Spinal cord (tissue), 10 donors: ENCODE measurements around the gene CLASP2. TPM values are rescaled to one million over a fixed set of nuclear protein-coding genes. Genes with fewer than 3 reads are reported as not detected.

Experiments used
- DNase-seq, 6 donors: peaks; one replicate each; pipeline versions ENCODE4 v3.0.0 to v3.0.0-alpha.2; 2013 to 2015; ENCODE audit warnings: low spot score in 6 of 6, low read depth in 4 of 6
- H3K27ac ChIP-seq: one replicate; pipeline ENCODE4 v1.5.1; 2013; ENCODE audit warnings: low read depth, low read length, control low read depth
- H3K27me3 ChIP-seq: one replicate; pipeline ENCODE4 v1.6.1; 2013; ENCODE audit warnings: low read length; ENCODE audit not compliant: control insufficient read depth, insufficient read depth
- H3K36me3 ChIP-seq: one replicate; pipeline ENCODE4 v1.6.1; 2013; ENCODE audit warnings: low read length; ENCODE audit not compliant: control insufficient read depth, insufficient read depth
- H3K4me1 ChIP-seq: one replicate; pipeline ENCODE4 v1.6.1; 2013; ENCODE audit warnings: low read length; ENCODE audit not compliant: control insufficient read depth, insufficient read depth
- H3K4me3 ChIP-seq: one replicate; pipeline ENCODE4 v1.5.1; 2013; ENCODE audit warnings: low read depth, low read length, control low read depth
- H3K9me3 ChIP-seq: one replicate; pipeline ENCODE4 v1.6.1; 2013; ENCODE audit warnings: low read length; ENCODE audit not compliant: control insufficient read depth, insufficient read depth
- WGBS: methylation state at CpG from one replicate; pipeline ENCODE4 v1.1.5; 2013; ENCODE audit warnings: missing lambda C conversion rate; ENCODE audit not compliant: insufficient coverage; 5-methylcytosine and 5-hydroxymethylcytosine counted together
- polyA plus RNA-seq, 2 donors: library from polyadenylated mRNA; unstranded; fragments of 120-200 nt; gene quantifications; one replicate each; pipeline ENCODE4 v1.2.1, GENCODE V29; 2013; ENCODE audit not compliant: insufficient read length in 2 of 2
- total RNA-seq, 2 donors: library from RNA; depleted of rRNA in 1 of 2; stranded (reverse); fragments of 120-200 nt in 1 of 2; fragments of >200 nt in 1 of 2; gene quantifications; one replicate each; pipeline versions ENCODE4 v1.2.3 to v1.2.4, GENCODE V29; 2013 to 2014
- donor health status: healthy.

CLASP2 gene
- total and polyA plus RNA-seq, 4 donors, result 197 to 883 (median 268) TPM

DNA sequence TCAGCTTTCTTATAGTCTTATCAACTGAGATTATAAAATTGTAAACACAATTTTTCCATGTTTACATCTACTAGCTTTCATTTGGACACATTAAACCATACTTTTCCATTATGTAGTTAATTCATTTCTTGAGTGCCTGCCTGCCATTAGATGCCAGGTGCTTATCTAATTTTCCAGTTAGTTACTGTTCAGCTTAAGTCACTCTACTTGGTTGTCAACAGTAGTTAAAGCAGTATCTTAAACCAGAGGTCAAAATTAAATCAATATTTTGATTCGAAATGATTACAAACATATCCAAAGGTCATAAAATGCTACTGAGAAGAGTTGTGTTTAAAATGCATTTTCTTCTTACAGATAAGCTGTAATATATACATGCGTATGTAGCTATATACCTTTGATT is 221.6 kb downstream of the CLASP2 start:
- H3K36me3 ChIP-seq, result peaks cover 4% of the 10 kb centered on the region
- no CpG with 5 or more reads among the region's 2 CpGs for WGBS
- DNase-seq, result no peak
- H3K4me1 ChIP-seq, result no peaks in the 10 kb centered on the region
- no peak overlapping the region for H3K4me3 ChIP-seq
- H3K9me3 ChIP-seq, result no peaks in the 10 kb centered on the region
- no peaks in the 10 kb centered on the region for H3K27me3 ChIP-seq
- H3K27ac ChIP-seq, result no peak overlapping the region

DNA sequence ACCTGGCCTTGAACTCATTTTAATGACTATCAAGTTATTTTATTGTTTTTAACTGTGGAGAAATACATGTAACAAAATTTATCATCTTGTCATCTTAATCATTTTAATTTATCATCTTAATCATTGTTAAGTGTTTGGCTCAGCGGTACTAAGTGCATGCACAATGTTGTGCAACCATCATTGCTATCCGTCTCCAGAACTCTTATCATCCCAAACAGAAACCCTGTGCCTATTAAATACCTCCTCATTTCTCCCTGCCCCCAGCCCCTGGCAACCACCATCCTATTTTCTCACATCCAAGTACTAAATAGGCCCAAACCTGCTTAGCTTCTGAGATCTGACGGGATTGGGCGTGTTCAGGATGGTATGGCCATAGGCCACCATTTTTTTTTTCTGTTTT is 226.3 kb downstream of the CLASP2 start:
- no peak overlapping the region for H3K27ac ChIP-seq

DNA sequence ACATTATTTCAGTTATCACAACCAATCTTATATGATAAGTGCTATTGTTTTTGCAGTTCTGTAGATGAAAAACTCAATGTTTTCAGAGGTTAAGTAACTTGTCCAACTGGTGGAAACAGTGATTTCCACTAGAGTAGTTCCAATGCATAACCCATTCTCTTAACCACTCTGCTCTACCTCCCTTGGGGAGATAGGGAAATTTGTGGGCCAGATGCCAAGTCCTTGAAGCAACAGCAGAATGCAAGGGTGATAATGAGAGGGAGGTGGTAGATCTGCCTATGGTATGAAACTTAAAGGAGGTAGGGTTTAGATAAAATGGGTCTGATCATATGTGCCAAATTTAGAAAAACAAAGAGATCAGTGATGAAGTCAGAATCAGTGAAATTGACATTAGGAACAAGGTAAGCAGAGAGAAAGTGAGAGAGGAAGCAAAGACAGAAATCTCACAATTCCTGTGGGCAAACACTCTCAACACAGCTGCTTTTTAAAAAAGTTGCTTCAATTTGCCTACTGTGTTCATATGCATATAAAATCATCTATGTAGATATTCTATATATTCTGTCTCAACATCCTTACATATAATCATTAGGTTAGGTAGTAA is 227.3 kb downstream of the CLASP2 start:
- DNase-seq, result peak in 2 of 6 donors; percentile 3 to 20

More for the DNA sequence above, 226.3 kb downstream of the CLASP2 start:
- H3K4me1 ChIP-seq, result no peaks in the 10 kb centered on the region
- no peak overlapping the region for H3K4me3 ChIP-seq
- no peaks in the 10 kb centered on the region for H3K36me3 ChIP-seq
- no peaks in the 10 kb centered on the region for H3K27me3 ChIP-seq
- WGBS, result 96% methylated on average over 2 of the region's 4 CpGs
- DNase-seq, result no peak
- H3K9me3 ChIP-seq, result no peaks in the 10 kb centered on the region

DNA sequence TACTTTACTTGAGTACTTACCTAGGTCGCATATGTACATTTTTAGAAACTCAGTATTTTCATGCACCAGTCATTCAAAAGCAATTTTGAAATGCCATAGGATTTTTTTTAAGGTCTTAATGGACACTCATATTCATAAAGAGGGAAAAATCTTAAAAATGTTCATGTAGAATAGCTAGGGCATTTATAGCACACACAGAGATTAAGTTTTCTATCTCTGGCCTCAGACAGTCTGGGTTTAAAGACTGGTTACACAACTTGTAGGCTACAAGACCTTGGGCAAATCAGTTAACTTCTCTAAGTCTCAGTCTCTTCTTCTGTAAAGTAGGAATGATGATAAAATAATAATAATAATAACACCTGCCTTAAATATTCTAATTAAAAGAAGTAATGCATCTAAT is 229.4 kb downstream of the CLASP2 start:
- H3K4me1 ChIP-seq, result no peaks in the 10 kb centered on the region
- WGBS, result no CpG with 5 or more reads among the region's 1 CpG
- H3K36me3 ChIP-seq, result no peaks in the 10 kb centered on the region
- no peaks in the 10 kb centered on the region for H3K9me3 ChIP-seq
- no peak overlapping the region for H3K27ac ChIP-seq
- no peak for DNase-seq
- no peaks in the 10 kb centered on the region for H3K27me3 ChIP-seq
- no peak overlapping the region for H3K4me3 ChIP-seq

More for the DNA sequence above, 227.3 kb downstream of the CLASP2 start:
- Histone ChIP-seq H3K36me3 (no peaks in the 10 kb centered on the region), H3K4me1 (no peaks in the 10 kb centered on the region), H3K9me3 (no peaks in the 10 kb centered on the region), H3K27me3 (no peaks in the 10 kb centered on the region), H3K4me3 (no peak overlapping the region), H3K27ac (no peak overlapping the region)

DNA sequence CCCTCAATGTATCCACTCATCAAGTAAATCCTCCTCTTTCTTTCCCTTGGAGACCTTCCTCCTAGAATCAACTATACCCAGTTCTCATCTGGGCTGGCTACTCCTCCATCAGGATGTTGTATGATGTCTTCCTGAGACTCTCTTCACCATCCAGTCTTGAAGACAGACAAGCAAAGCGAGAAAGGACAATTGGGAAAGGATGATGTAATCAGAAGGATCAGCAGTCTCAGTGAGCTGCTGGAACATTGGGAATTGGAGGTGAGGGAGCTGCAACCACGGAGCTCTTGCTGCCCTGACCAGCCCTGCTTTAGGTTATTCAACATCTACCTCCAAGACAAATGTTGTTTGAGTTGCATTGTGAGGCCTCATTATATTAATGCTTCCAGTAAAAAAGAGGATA is 229.8 kb downstream of the CLASP2 start:
- Histone ChIP-seq H3K36me3 (no peaks in the 10 kb centered on the region), H3K4me3 (no peak overlapping the region), H3K4me1 (no peaks in the 10 kb centered on the region), H3K27ac (no peak overlapping the region), H3K9me3 (no peaks in the 10 kb centered on the region), H3K27me3 (no peaks in the 10 kb centered on the region)
- no peak for DNase-seq
- no CpG with 5 or more reads among the region's 2 CpGs for WGBS

DNA sequence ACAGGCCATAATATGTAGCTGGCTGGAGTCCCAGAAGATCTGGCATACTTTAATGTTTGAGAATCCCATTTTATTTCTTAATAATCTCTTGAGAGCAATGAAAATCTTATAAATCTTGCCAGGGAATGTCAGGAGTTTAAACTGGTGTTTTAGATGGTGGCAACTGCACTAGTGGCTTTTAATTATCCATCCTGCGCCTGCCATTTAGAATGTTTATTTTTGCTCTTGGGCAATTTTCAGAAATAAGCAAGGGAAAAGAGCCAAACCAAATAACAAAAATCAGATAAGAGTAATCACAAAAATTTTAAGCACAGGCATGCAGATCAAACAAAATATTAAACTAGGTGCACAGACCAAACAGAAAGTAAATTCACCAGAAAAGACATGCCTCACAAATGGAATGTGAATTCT is 235.9 kb downstream of the CLASP2 start:
- DNase-seq, result peak in 2 of 6 donors; percentile 6 to 52
- H3K9me3 ChIP-seq, result no peaks in the 10 kb centered on the region
- no peaks in the 10 kb centered on the region for H3K4me1 ChIP-seq
- no peak overlapping the region for H3K27ac ChIP-seq
- no peaks in the 10 kb centered on the region for H3K27me3 ChIP-seq
- H3K4me3 ChIP-seq, result no peak overlapping the region
- no peaks in the 10 kb centered on the region for H3K36me3 ChIP-seq
- no CpG with 5 or more reads among the region's 1 CpG for WGBS

DNA sequence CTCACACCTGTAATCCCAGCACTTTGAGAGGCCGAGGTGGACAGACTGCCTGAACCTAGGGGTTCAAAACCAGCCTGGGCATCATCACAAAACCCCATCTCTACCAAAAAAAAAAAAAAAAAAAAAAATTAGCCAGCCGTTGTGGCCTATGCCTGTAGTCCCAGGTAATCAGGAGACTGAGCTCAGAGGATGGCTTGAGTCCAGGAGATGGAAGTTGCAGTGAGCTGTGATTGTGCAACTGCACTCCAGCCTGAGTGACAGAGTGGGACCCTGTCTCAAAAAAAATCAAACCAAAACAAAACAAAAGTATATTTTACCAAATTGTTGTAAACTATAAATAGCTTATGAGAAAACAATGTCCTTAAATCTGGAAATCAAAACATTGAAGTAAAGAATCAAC is 243.2 kb downstream of the CLASP2 start:
- Histone ChIP-seq H3K4me1 (no peaks in the 10 kb centered on the region), H3K27ac (no peak overlapping the region), H3K9me3 (no peaks in the 10 kb centered on the region), H3K27me3 (no peaks in the 10 kb centered on the region), H3K36me3 (no peaks in the 10 kb centered on the region), H3K4me3 (no peak overlapping the region)
- WGBS, result 100% methylated on average over 1 of the region's 2 CpGs
- no peak for DNase-seq

DNA sequence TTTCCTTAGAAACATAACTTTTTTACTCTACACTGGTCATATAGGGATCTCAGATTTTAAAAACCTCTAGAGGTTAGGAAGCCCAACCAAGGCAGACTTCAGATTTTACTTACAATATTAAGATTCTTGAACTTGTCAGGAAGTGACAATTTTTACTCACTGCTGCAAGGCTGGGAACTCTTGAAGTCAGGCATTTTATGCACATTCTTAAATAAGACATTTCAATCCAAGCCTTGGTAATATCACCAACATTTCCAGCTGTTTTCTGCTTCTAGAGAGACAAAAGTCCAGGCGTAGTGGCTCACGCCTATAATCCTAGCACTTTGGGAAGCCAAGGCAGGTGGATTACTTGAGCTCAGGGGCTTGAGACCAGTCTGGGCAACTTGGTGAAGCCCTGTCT is 244.2 kb downstream of the CLASP2 start:
- 100% methylated on average over 2 of the region's 2 CpGs for WGBS
- no peaks in the 10 kb centered on the region for H3K9me3 ChIP-seq
- H3K4me1 ChIP-seq, result no peaks in the 10 kb centered on the region
- no peaks in the 10 kb centered on the region for H3K36me3 ChIP-seq
- H3K27ac ChIP-seq, result no peak overlapping the region
- H3K4me3 ChIP-seq, result no peak overlapping the region
- H3K27me3 ChIP-seq, result no peaks in the 10 kb centered on the region
- DNase-seq, result no peak

DNA sequence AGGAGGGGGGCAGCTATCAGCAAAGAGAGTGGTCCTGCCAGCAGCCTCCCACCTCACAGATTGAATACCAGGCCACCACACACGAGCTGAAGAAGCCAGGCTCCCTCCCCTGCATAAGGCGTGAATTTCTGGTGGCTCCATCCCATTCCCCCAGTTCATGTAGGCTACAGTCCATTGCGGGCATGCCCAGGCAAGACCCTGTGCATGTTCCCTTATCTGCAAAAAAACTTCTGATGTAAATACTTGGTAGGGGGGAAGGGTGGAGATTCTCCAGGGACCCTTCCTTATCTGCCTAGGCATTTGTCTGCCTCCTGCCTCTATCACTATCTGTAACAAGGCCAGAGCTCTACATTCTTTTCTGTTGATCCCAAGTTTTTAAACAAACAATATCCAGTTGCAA is 250.3 kb downstream of the CLASP2 start:
- no peaks in the 10 kb centered on the region for H3K27me3 ChIP-seq
- no peaks in the 10 kb centered on the region for H3K9me3 ChIP-seq
- peaks cover 3% of the 10 kb centered on the region for H3K36me3 ChIP-seq
- H3K4me3 ChIP-seq, result no peak overlapping the region
- H3K27ac ChIP-seq, result no peak overlapping the region
- no peaks in the 10 kb centered on the region for H3K4me1 ChIP-seq
- WGBS, result 81% methylated on average over 2 of the region's 3 CpGs
- DNase-seq, result no peak

DNA sequence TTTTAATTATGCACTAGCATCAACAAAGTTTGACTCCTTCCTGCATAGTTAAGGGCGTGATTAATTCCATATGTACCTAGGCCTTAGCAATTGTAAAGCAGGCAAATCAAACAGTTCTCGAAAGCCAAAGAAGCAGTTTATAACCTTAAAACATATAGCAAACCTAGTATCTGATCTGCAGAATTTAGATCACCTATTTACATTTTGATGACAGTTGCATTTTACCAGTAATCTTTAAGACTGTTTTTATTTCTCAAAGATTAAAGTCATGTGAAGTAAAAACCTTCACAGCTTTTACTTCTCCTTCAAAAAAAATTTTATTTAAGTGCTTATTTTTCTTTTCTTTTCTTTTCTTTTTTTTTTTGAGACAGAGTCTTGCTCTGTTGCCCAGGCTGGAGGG is 257.0 kb downstream of the CLASP2 start:
- Histone ChIP-seq H3K27me3 (no peaks in the 10 kb centered on the region), H3K4me3 (no peak overlapping the region), H3K27ac (no peak overlapping the region), H3K9me3 (peaks cover 11% of the 10 kb centered on the region), H3K4me1 (no peaks in the 10 kb centered on the region), H3K36me3 (no peaks in the 10 kb centered on the region)
- WGBS, result 100% methylated on average over 1 of the region's 2 CpGs
- no peak for DNase-seq
